IMR-90 (cell line): ENCODE measurements around the gene RBM10. TPM values are rescaled to one million over a fixed set of nuclear protein-coding genes. Genes with fewer than 3 reads are reported as not detected.

Experiments
- ATAC-seq: fragments of 200-7000 bp; cut with Tn5 transposase; 2 replicates; pipeline ENCODE4 v1.9.1; 2020; ENCODE audit warnings: low read depth, mild to moderate bottlenecking, moderate library complexity
- BruUV-seq: library from RNA; stranded (reverse); fragments of 400-500 nt; replicated peaks from 2 replicates; lab custom pipeline; 2021; lab: Mats Ljungman, UMichigan
- CTCF ChIA-PET: fragments of 300-600 bp; formaldehyde crosslinking; extraction: SDS; loops from one replicate; lab custom pipeline; 2021; ENCODE audit warnings: antibody characterized with exemption; lab: Yijun Ruan, JAX
- POLR2A ChIA-PET: fragments of 300-600 bp; sonication (Branson Sonifier 250); formaldehyde crosslinking; loops from one replicate; lab custom pipeline; 2022; ENCODE audit warnings: antibody characterized with exemption; ENCODE audit not compliant: unreplicated experiment; lab: Charles Lee
- DNase-seq: peaks from one replicate; pipeline ENCODE4 v3.0.0; 2013
- H2AFZ ChIP-seq: replicated peaks from 2 replicates; pipeline ENCODE3; 2013; ENCODE audit warnings: low read length, mild to moderate bottlenecking; ENCODE audit not compliant: poor library complexity
- H2AK5ac ChIP-seq: 2 replicates; pipeline ENCODE4 v1.6.1; 2013; ENCODE audit warnings: low read depth, low read length, inconsistent platforms
- H2AK9ac ChIP-seq: replicated peaks from 2 replicates; pipeline ENCODE3; 2013; ENCODE audit warnings: mild to moderate bottlenecking, low read depth, low read length, moderate library complexity; ENCODE audit not compliant: poor library complexity
- H2BK120ac ChIP-seq: 2 replicates; pipeline ENCODE4 v1.6.1; 2013; ENCODE audit warnings: low read depth, low read length, inconsistent platforms
- H2BK15ac ChIP-seq: 3 replicates; pipeline ENCODE4 v1.6.1; 2013; ENCODE audit warnings: low read depth, low read length, inconsistent platforms
- H2BK20ac ChIP-seq: 2 replicates; pipeline ENCODE4 v1.6.1; 2013; ENCODE audit warnings: low read depth, mild to moderate bottlenecking, inconsistent platforms, low read length, moderate library complexity
- H2BK5ac ChIP-seq: 2 replicates; pipeline ENCODE4 v1.6.1; 2013; ENCODE audit warnings: mild to moderate bottlenecking, low read depth, low read length, inconsistent platforms; ENCODE audit not compliant: poor library complexity, severe bottlenecking
- H3K14ac ChIP-seq: replicated peaks from 2 replicates; pipeline ENCODE4 v1.6.1; 2013; ENCODE audit warnings: low read depth, low read length, inconsistent platforms
- H3K18ac ChIP-seq: 2 replicates; pipeline ENCODE4 v1.6.1; 2013; ENCODE audit warnings: low read depth, low read length, control low read depth
- H3K23ac ChIP-seq: 2 replicates; pipeline ENCODE4 v1.6.1; 2013; ENCODE audit warnings: low read depth, low read length, inconsistent platforms
- H3K27ac ChIP-seq: 2 replicates; pipeline ENCODE4 v1.5.1; 2013; ENCODE audit warnings: mild to moderate bottlenecking, control low read depth, low read length; ENCODE audit not compliant: insufficient read depth
- H3K27me3 ChIP-seq: 2 replicates; pipeline ENCODE4 v1.6.1; 2013; ENCODE audit warnings: low read length; ENCODE audit not compliant: control insufficient read depth, insufficient read depth
- H3K36me3 ChIP-seq: 2 replicates; pipeline ENCODE4 v1.6.1; 2013; ENCODE audit warnings: low read length, mixed read lengths; ENCODE audit not compliant: control insufficient read depth, insufficient read depth
- H3K4ac ChIP-seq: 2 replicates; pipeline ENCODE4 v1.6.1; 2013; ENCODE audit warnings: low read depth, low read length, inconsistent platforms
- H3K4me1 ChIP-seq: 2 replicates; pipeline ENCODE4 v1.6.1; 2013; ENCODE audit warnings: low read length, mixed read lengths; ENCODE audit not compliant: control insufficient read depth, insufficient read depth
- H3K4me2 ChIP-seq: 2 replicates; pipeline ENCODE4 v1.6.1; 2013; ENCODE audit warnings: low read depth, mild to moderate bottlenecking, control low read depth, low read length, moderate library complexity
- H3K4me3 ChIP-seq: 2 replicates; pipeline ENCODE4 v1.5.1; 2013; ENCODE audit warnings: low read depth, mild to moderate bottlenecking, control low read depth, low read length, moderate library complexity; ENCODE audit not compliant: insufficient read depth
- H3K56ac ChIP-seq: 2 replicates; pipeline ENCODE4 v1.6.1; 2013; ENCODE audit warnings: low read length, inconsistent platforms; ENCODE audit not compliant: insufficient read depth; ENCODE audit errors: extremely low read depth
- H3K79me1 ChIP-seq, 2 experiments: 2 replicates each; pipeline ENCODE4 v1.6.1; 2013; ENCODE audit warnings: low read length in 2 of 2, inconsistent platforms in 1 of 2, low read depth in 1 of 2
- H3K9ac ChIP-seq: 2 replicates; pipeline ENCODE4 v1.6.1; 2013; ENCODE audit warnings: low read depth, low read length, control low read depth
- H3K9me1 ChIP-seq: 2 replicates; pipeline ENCODE4 v1.6.1; 2013; ENCODE audit warnings: low read length, inconsistent platforms; ENCODE audit not compliant: insufficient read depth
- H3K9me3 ChIP-seq: 2 replicates; pipeline ENCODE4 v1.6.1; 2013; ENCODE audit warnings: low read length; ENCODE audit not compliant: control insufficient read depth, insufficient read depth
- H4K20me1 ChIP-seq: 2 replicates; pipeline ENCODE4 v1.6.1; 2013; ENCODE audit warnings: low read length, inconsistent platforms; ENCODE audit not compliant: insufficient read depth
- H4K5ac ChIP-seq: 2 replicates; pipeline ENCODE4 v1.6.1; 2013; ENCODE audit warnings: mild to moderate bottlenecking, low read depth, low read length, control low read depth
- H4K8ac ChIP-seq, 2 experiments: 2 replicates each; pipeline ENCODE4 v1.6.1; 2013; ENCODE audit warnings: low read depth in 2 of 2, low read length in 2 of 2, control low read depth in 1 of 2, inconsistent platforms in 1 of 2
- H4K91ac ChIP-seq: 2 replicates; pipeline ENCODE4 v1.6.1; 2013; ENCODE audit warnings: low read depth, low read length, inconsistent platforms; ENCODE audit not compliant: insufficient read depth
- BHLHE40 ChIP-seq: fragments of 150-350 bp; IDR thresholded peaks from 2 replicates; pipeline ENCODE4 v1.6.1; 2016; ENCODE audit warnings: mild to moderate bottlenecking, low read depth, low read length
- MAZ ChIP-seq: IDR thresholded peaks from 2 replicates; pipeline ENCODE4 v1.6.1; 2012; ENCODE audit warnings: low read depth, mild to moderate bottlenecking, low read length, improper control_type of control experiment, moderate library complexity, borderline replicate concordance
- POLR2A ChIP-seq: IDR thresholded peaks from 2 replicates; pipeline ENCODE4 v1.6.1; 2012; ENCODE audit warnings: mild to moderate bottlenecking, low read depth, low read length
- RAD21 ChIP-seq: IDR thresholded peaks from 2 replicates; pipeline ENCODE4 v1.6.1; 2012; ENCODE audit warnings: low read length, improper control_type of control experiment
- RCOR1 ChIP-seq: IDR thresholded peaks from 2 replicates; pipeline ENCODE4 v1.6.1; 2012; ENCODE audit warnings: mild to moderate bottlenecking, low read length, improper control_type of control experiment; ENCODE audit not compliant: insufficient replicate concordance
- SMC3 ChIP-seq: fragments of 150-350 bp; IDR thresholded peaks from 2 replicates; pipeline ENCODE4 v1.6.1; 2016; ENCODE audit warnings: low read depth, mild to moderate bottlenecking, antibody characterized with exemption, low read length, moderate library complexity
- WGBS, 2 experiments: methylation state at CpG; one replicate each; pipeline versions ENCODE4 v1.1.5 to v1.1.7; 2013; ENCODE audit warnings: missing lambda C conversion rate in 2 of 2; ENCODE audit not compliant: insufficient read length in 1 of 2; ENCODE audit errors: extremely low coverage in 2 of 2; 5-methylcytosine and 5-hydroxymethylcytosine counted together
- dilution Hi-C: fragments of 300-500 bp; cut with HindIII; formaldehyde crosslinking; loops from one replicate; pipeline ENCODE4 v1.14.3; 2018; ENCODE audit warnings: low sequenced_read_pairs; ENCODE audit not compliant: unreplicated experiment
- in situ Hi-C: fragments of 300-500 bp; cut with MboI; formaldehyde crosslinking; loops from 3 replicates; pipeline ENCODE4 v1.14.3; 2019; ENCODE audit warnings: low sequenced_read_pairs, inconsistent platforms, mixed read lengths
- intact Hi-C: fragments of 100-400 bp; cut with micrococcal nuclease; formaldehyde crosslinking; loops from 2 replicates; pipeline ENCODE4 v1.10.0; 2022
- polyA plus RNA-seq, 3 experiments: library from polyadenylated mRNA; depleted of rRNA; stranded (reverse); fragments of >200 nt; gene quantifications; 2 replicates each; pipeline ENCODE4 v1.2.3, GENCODE V29; 2012; ENCODE audit warnings: low replicate concordance in 1 of 3
- total RNA-seq: library from RNA; depleted of rRNA; stranded (reverse); fragments of >200 nt; gene quantifications from 2 replicates; pipeline ENCODE4 v1.2.3, GENCODE V29; 2012
- TF ChIP-seq, protein P1 (sequence below): fragments of 150-350 bp; IDR thresholded peaks from 2 replicates; pipeline ENCODE4 v1.6.1; 2016; ENCODE audit warnings: low read depth, mild to moderate bottlenecking, low read length, moderate library complexity, borderline replicate concordance
- TF ChIP-seq, protein P2 (sequence below): fragments of 150-350 bp; IDR thresholded peaks from 2 replicates; pipeline ENCODE4 v1.6.1; 2017; ENCODE audit warnings: mild to moderate bottlenecking, antibody characterized with exemption, low read length, low read depth

Gene RBM10
- total and polyA plus RNA-seq, 2 of the 4 experiments (the other 2 are of a cell fraction): 33.4 to 36.0 TPM

DNA sequence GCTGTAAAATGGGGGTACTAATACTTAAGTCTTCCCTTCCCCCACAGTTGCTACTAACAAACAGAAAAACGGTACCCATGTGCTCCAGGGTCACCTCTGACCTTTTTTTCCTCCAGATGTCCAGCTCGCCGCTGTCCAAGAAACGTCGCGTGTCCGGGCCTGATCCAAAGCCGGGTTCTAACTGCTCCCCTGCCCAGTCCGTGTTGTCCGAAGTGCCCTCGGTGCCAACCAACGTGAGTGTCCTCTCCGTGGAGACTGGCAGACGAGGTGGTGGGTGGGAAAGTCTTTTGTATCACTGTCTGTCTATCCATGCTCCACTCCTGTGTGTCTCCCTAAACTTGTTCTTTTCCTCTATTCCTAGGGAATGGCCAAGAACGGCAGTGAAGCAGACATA, 53.7 kb downstream of the RBM10 start:
- in situ Hi-C loops (loop anchor here (10.0 kb wide), 2 partner anchors 186 to 326 kb away; no protein-coding TSS in a partner anchor), intact Hi-C loops (no loop called here), dilution Hi-C loops (no loop called here)
- H4K91ac ChIP-seq: no peak overlapping the region
- no peak overlapping the region for H3K14ac ChIP-seq
- H2AFZ ChIP-seq: no peak overlapping the region
- no peak overlapping the region for H3K4me3 ChIP-seq
- POLR2A ChIA-PET: no interaction called here
- peaks cover 66% of the 10 kb centered on the region for H3K36me3 ChIP-seq
- no peak overlapping the region for H2BK5ac ChIP-seq
- no peak overlapping the region for H3K56ac ChIP-seq
- H2AK5ac ChIP-seq: no peak overlapping the region
- no peak overlapping the region for H4K8ac ChIP-seq
- ATAC-seq: no peak
- no peaks in the 10 kb centered on the region for H3K9me3 ChIP-seq
- no peak overlapping the region for H3K4me2 ChIP-seq
- CTCF ChIA-PET: no interaction called here
- no peak overlapping the region for H3K18ac ChIP-seq
- no peak overlapping the region for H2BK15ac ChIP-seq
- H3K4me1 ChIP-seq: peaks cover 24% of the 10 kb centered on the region
- no peak overlapping the region for H4K5ac ChIP-seq
- peaks cover 82% of the 10 kb centered on the region for H4K20me1 ChIP-seq
- H3K27ac ChIP-seq: no peak overlapping the region
- H3K9ac ChIP-seq: no peak overlapping the region
- no peaks in the 10 kb centered on the region; the same call in 1 of the 2 replicates for H3K27me3 ChIP-seq
- H2AK9ac ChIP-seq: no peak overlapping the region
- no peak overlapping the region for H3K23ac ChIP-seq
- H2BK120ac ChIP-seq: no peak overlapping the region
- WGBS, 2 experiments: 89% methylated on average over 10 of the region's 15 CpGs; no CpG with 5 or more reads in 1 of the 2 experiments
- H3K79me1 ChIP-seq: peaks cover 34 to 69% of the 10 kb centered on the region in 2 experiments
- no peak overlapping the region for H2BK20ac ChIP-seq
- peaks cover 5% of the 10 kb centered on the region; the same call in 1 of the 2 replicates for H3K9me1 ChIP-seq
- TF ChIP-seq, protein P1, sequence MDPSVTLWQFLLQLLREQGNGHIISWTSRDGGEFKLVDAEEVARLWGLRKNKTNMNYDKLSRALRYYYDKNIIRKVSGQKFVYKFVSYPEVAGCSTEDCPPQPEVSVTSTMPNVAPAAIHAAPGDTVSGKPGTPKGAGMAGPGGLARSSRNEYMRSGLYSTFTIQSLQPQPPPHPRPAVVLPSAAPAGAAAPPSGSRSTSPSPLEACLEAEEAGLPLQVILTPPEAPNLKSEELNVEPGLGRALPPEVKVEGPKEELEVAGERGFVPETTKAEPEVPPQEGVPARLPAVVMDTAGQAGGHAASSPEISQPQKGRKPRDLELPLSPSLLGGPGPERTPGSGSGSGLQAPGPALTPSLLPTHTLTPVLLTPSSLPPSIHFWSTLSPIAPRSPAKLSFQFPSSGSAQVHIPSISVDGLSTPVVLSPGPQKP: no peak
- TF ChIP-seq, protein P2, sequence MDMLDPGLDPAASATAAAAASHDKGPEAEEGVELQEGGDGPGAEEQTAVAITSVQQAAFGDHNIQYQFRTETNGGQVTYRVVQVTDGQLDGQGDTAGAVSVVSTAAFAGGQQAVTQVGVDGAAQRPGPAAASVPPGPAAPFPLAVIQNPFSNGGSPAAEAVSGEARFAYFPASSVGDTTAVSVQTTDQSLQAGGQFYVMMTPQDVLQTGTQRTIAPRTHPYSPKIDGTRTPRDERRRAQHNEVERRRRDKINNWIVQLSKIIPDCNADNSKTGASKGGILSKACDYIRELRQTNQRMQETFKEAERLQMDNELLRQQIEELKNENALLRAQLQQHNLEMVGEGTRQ: no peak
- no peak for TF ChIP-seq RAD21
- no peak for TF ChIP-seq BHLHE40
- no peak for TF ChIP-seq POLR2A
- no peak for TF ChIP-seq SMC3
- no peak for TF ChIP-seq RCOR1
- no peak for TF ChIP-seq MAZ
- no TSS peak for BruUV-seq
- H3K4ac ChIP-seq: no peak overlapping the region
- DNase-seq: no peak
